NCI-H2107 (cell line): ENCODE measurements around the gene GRM1.

Experiments used
- DNase-seq: peaks from one replicate; lab custom pipeline; 2025; lab: John Stamatoyannopoulos, UW

Gene GRM1

GRCh38 chr6:146335336-146335735, 306.5 kb downstream of the GRM1 start:
- DNase-seq = no peak

GRCh38 chr6:146336191-146336590, 307.3 kb downstream of the GRM1 start:
- DNase-seq = no peak

GRCh38 chr6:146337376-146337775, 308.5 kb downstream of the GRM1 start:
- DNase-seq = no peak

DNA sequence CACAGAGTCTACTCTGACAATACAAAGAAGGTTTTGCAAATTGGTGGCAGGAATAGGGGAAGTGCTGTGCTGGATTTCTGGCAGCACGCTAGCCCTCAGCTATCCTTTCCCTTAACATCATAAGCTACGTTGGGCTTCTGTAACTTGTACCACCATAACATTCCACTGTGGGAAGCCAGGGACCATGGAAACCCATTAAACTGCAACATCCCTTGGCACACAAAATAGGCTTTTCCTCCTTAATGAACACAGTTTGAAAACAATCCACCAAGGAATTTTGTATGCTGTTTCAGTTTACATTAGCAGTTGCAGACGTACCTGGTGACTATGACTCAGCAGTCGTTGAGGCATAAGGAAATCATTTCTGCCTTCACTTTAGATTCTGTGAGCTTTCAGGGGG, 310.9 kb downstream of the GRM1 start:
- no peak for DNase-seq

GRCh38 chr6:146341493-146342230, 312.8 kb downstream of the GRM1 start:
- DNase-seq = no peak

GRCh38 chr6:146345598-146345997, 316.7 kb downstream of the GRM1 start:
- DNase-seq = no peak

DNA sequence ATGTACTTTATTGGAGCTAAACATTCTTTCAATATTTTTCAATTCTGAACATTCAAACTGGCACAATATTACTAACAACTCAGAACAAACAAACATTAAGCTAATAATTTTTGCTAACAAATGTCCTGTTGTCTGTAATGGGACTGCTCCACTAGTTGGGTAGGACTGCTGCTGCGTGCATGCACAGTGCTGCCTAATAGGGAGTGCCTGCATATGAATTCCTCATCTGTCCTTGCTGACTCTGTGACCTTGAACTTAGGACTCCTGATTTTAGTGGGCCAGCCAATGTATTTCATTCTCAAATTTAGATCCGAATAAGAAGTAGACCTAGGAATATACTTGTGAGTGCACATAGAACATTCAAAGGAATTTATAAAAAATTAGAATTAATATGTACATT, 318.2 kb downstream of the GRM1 start:
- DNase-seq = no peak

DNA sequence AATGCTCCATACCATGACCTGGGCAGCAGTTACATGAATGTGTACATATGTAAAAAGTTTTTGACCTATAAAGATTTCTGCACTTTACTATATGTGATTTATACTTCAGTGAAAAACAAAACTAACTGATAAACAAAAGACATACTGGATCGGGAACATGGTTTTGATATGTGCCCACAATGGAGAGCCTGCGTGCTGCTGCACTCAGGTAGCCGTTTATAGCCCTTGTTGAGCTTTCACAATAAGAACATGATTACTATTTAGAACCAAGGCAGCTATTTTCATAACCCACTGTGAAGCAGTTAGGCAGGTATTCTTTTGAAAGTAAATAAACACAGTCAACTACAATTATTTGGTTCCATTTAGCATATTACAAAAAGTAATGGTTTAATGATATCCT, 318.8 kb downstream of the GRM1 start:
- no peak for DNase-seq

DNA sequence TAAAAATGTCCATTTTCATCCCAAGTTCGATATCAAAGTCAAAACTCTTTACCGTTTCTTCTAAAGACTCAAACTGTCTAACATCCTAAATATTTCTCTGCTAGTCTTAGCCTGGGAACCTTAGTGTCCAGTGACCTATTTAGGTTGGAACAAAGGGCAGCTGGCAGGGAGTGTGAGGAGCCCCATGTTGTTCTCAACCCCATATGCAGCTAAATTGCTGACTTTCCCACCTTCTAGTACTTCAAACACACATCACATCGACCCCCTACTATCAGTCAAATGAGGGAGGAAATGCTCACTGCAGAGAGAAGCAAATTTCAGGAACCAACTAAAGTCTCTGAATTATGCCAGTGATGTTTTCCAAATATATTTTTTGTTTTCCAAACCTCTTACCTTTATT, 322.2 kb downstream of the GRM1 start:
- no peak for DNase-seq

DNA sequence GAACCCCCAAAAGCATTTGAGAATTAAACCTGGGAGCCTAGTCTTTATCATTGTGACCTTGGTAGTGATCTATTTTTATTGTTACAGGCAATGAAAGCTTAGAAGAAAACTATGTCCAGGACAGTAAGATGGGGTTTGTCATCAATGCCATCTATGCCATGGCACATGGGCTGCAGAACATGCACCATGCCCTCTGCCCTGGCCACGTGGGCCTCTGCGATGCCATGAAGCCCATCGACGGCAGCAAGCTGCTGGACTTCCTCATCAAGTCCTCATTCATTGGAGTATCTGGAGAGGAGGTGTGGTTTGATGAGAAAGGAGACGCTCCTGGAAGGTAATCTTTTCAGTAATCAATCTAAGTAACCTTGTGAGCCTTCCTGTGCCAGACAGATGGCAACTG, 323.3 kb downstream of the GRM1 start:
- no peak for DNase-seq

GRCh38 chr6:146354451-146354850, 325.6 kb downstream of the GRM1 start:
- DNase-seq = no peak

GRCh38 chr6:146355521-146356100, 326.7 kb downstream of the GRM1 start:
- no peak for DNase-seq

DNA sequence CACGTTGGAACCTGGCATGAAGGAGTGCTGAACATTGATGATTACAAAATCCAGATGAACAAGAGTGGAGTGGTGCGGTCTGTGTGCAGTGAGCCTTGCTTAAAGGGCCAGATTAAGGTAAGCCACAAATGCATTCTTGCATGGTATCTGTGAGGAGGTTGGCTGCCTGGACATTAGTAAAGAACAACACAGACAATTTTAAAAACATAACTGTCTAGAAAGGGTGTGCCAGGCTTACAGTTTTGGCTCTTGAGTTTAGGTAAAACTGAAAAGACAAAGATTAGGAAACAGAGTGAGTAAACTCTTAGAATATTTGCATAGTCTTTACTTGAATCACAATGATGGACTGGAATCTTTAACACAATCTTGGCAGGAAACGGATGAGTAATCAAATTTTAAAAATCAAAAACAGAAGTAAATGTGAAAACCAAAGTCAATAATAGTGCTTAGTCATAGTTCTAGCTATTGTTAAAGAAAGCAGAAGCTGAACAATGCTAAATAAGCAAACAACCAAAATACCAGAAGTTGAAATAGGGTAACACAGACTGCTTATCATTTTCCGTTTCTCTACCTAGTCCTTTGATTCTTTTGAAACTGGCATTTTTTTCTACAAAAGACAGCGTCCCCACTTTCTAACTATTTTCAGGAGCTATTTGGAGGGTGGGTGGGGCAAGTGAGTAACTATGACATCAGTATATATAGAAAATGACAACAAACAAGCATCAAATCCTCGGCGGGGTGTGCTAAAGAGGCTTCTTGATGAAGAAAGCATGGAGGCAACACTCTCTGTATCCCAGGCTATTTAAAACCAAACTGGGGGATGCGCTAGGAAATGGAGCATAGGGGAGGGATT, 328.9 kb downstream of the GRM1 start:
- no peak for DNase-seq

DNA sequence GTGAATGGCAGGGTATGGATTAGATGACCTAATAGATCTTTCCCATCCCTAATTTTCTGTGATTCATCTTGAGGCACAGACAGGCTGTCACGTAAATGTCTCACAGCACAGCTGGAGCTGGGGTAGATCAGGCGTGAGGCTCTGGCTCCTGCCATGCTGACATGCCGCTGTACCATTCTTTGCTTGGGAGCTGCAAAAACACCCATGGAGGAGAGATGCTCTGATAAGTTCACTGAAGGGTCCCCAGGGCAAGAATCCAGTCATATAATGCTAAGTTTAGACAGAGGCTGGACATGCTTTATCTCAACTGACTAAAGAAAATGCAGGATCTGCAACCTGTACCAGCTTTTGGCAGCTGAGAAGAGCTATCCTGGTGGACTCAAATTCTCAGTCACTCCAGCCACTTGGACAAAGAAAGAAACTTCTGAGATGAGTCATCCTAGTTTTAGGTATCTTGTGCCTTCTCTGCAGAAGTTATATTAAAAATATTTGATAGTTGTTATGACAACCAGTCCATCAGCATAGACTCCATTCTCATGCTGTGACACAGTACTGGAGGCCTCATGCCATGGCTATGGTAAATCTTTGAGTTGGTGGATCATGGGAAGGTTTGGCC, 329.7 kb downstream of the GRM1 start:
- DNase-seq = no peak

DNA sequence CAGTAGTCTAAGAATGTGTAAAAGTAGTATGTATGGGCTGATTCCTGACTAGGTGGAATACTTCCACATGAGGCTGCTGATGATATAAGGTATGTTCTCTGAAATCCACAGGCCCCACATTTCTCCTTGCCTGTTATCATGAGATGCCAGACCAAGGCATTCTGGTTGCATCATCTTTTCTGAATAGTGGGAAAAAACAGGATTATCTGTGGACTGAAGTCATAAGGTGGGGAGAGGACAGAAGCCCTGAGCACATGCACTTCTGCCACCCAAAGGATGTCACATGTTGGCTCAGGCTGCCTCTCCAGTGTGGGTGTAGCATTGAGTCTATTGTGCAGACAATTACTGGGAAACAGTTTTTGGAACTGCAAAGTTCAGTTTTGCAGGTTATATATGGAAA, 330.3 kb downstream of the GRM1 start:
- DNase-seq = no peak

DNA sequence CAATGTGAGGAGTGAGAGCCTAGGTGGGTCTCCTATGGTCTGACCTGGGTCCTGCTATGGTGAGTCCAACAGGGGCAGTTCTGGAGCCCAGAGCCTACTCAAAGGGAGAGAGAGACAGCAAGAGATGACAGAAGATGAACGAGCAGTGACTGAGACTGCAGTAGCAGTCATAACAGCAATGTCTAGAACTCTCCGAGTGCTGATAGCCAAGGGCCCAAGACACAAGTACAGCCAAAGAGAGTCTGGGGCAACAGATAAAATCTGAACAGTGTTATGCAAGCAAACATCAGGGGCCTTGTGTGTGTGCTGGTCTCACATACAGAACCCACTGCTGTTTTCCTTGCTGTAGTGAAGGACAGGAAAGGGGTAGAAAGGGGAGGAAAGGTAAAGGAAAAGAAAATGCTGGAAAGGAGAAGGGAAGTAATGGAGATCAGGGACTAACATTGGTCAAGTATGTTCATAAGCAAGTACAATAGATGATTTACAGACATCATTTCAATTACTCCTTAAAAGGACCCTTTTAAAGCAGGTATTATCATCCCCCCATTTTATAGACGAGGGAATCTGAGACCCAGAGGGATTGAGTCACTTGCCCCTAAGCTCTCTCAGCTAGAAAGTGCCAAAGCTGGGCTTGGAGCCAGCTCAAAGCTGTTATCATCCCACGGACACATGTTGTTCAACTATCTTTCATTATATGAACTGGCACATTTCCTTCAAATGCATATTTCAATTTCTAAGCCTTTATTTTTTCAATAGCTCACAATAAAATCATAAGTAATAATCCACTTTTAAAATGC, 332.5 kb downstream of the GRM1 start:
- DNase-seq = no peak

DNA sequence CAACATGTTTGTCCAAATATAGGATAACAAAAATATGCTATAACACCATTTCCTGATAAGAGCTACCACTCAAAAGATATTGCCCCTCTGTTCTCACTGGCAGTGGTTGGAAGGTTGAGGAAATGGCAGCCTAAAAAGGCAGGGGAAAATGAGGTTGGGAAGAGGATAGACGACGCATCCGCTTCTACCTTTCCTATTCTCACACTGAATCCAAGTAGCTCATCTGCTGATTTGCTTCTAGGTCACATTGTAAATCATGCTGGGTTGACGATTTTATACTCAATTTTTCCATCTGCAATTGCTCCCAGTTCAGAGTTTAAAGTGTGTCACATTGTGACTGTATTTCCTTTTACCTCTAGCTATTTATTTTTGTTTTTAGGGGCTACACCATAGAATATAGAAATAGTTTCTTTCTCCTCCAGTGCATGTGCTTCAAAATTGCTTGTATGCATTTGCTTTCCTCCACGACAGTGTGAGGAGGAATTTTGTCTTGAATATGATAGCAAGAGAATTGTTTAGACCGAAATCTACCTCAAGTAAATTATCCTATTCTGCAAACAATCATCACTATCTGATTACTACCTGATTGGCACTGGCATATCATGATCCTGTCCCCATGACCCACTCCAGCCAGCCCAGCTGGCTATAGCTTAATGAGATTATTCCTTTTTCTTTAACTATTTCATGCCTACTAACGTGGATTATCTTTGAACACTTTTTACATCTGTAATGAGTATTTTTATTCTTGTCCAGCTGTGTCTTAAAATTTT, 335.2 kb downstream of the GRM1 start:
- DNase-seq = no peak

GRCh38 chr6:146364816-146365594, 336.1 kb downstream of the GRM1 start:
- no peak for DNase-seq

- DNase-seq = no peak
Measured at GRCh38 chr6:146367061-146367460, 338.2 kb downstream of the GRM1 start.

DNA sequence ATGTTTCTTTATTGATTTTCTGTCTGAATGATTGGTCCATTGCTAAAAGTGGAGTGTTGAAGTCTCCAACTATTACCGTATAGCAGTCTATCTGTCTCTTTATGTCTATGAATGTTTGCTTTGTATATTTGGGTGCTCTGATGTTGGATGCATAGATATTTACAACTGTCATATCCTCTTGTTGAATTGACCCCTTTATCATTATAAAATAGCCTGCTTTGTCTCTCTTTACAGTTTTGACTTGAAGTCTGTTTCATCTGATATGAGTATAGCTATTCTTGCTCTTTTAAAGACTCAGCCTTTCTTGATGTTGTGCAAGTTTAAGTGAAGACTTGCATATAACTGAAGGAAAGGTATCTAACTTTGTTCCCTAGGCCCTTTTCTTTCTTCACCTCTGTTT, 341.0 kb downstream of the GRM1 start:
- no peak for DNase-seq
